Caki2 (cell line): ENCODE results near the gene CHIC2. TPM values are rescaled to one million over a fixed set of nuclear protein-coding genes. Genes with fewer than 3 reads are reported as not detected.
"Not testable (repeated sequence)": the region's sequence is repeated elsewhere in the genome, so short reads cannot be mapped to it uniquely, and the experiment has no call there.

Experiments
- DNase-seq: peaks from one replicate; pipeline ENCODE4 v3.0.0-alpha.2; 2015; ENCODE audit warnings: low read depth
- in situ Hi-C: cut with HindIII; loops from 2 replicates; pipeline ENCODE4 v1.10.0; 2016; ENCODE audit warnings: low sequenced_read_pairs, low pct_unique_long_range_greater_than_20kb, mixed read lengths
- total RNA-seq: library from RNA; depleted of rRNA; stranded (reverse); fragments of >200 nt; shearing (Covaris generic); gene quantifications from 2 replicates; pipeline ENCODE4 v1.2.3, GENCODE V29; 2014; ENCODE audit warnings: low replicate concordance; rRNA removed

Gene CHIC2
- 22.6 and 29.6 TPM in 2 replicates for total RNA-seq

DNA sequence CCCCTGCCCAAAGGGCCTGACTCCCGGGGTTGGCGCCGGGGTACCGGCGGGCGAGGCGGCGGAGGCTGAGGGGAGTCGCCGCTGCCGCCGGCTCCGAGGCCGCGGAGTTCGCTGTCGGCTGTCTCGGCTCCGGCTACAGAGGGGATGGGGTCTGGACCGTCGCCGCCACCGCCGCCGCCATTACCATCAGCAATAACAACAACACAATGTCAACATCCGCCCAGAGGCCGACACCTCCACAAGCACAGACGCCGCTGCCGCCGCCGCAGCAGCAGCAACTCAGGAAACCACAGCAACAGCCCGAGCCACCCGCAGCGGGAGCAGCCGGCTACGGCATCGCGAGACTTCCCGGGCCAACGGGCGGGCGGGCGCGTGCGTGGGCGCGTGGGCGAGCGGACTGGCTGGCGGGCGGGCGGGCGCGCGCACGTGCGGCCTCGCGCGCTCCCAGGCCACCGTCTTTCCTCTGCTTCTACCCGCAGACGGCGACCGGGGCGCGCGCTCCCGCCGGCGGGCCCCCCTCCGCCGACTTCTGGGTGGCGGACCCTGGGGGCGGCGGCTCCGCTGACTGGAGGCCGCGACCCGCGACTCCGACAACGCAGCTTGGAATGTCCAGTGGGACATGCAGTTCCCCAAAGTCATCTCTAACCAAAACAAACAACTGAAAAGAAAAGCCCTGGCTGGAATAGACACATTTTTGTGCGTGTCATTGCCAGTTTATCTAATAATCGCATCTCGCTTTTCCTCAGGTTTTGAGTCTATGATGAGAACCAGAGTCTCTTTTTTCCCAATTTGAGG lies at the start of gene CHIC2:
Gene CHIC2 (minus strand): TSS at position 289 of the 795 bp plus-strand sequence. CDS start 305 bp downstream, outside the sequence.
- in situ Hi-C loops: no loop called here

DNA sequence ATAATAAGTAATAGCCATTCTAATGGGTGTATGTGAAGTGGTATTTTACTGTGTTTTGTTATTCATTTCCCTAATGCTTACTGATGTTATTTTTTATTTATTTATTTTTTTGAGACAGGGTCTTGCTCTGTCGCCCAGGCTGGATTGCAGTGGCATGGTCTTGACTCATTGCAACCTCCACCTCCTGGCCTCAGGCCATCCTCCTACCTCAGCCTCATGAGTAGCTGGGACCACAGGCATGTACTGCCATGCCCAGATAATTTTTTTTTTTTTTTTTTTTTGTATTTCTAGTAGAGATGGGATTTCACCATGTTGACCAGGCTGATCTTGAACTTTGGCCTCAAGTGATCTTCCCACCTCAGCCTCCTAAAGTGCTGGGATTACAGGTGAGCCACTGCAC lies 48.8 kb upstream of the CHIC2 start:
- in situ Hi-C loops: not testable (repeated sequence)

More for the DNA sequence above, at the start of gene CHIC2:
- peak; percentile 93 for DNase-seq

DNA sequence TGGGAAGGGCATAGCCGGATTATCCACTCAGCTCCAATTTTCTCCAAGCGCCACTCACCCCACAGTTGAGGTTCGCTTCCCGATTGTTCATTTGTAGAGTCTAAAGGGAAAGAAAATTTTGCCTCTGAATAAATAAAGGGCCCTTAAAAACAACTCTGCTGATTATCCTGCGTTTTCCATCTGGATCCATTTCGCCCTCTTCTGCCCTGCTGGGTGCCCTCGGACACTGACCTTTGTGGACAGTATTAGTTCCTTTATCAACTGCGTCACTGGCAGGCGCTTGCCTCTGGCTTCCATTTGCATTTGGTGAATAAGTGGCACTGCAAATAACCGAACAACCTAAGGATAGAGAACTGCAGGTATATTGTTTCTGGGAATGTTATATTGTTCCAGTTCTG lies 45.6 kb upstream of the CHIC2 start:
- in situ Hi-C loops: no loop called here
- DNase-seq: no peak

More for the DNA sequence above, 48.8 kb upstream of the CHIC2 start:
- not testable (repeated sequence) for DNase-seq

DNA sequence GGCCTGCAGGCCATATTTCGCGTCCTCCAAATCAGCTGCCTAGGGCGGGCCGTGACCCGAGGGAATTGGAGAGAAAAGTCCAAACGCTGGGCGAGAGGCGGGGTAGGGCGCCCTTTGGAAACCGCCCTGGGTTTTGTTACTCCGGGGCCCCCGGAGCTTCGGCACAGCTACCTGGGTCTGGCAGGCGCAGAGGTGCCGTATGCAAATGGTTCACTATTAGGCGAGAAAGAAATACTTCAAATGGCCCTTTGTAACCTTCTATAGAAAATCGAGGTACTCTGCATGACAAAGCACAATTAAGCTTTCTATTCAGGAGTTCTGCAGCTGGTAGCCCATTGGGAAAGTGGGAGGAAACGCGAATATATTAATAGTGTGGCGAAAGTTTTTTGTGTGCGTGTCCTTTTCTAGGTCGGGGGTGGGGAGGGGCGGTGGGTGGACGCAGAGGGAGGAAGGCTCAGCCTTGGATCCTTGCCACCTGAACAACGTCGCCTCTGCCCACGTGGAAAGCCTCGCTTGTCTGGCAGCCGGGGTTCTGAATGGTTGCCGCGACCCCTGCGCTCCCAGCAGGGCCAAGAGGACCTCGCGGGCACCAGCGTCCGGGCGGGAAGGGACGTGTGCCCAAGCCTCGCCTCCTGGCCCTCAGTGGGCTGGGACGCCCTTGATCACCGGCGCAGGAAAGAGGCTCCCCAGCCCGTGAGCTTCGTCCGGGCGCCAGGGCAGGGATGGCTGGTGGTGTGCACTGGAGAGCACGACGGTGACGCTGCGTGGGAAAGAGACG lies 45.0 kb upstream of the CHIC2 start:
- no peak for DNase-seq
- in situ Hi-C loops: no loop called here

DNA sequence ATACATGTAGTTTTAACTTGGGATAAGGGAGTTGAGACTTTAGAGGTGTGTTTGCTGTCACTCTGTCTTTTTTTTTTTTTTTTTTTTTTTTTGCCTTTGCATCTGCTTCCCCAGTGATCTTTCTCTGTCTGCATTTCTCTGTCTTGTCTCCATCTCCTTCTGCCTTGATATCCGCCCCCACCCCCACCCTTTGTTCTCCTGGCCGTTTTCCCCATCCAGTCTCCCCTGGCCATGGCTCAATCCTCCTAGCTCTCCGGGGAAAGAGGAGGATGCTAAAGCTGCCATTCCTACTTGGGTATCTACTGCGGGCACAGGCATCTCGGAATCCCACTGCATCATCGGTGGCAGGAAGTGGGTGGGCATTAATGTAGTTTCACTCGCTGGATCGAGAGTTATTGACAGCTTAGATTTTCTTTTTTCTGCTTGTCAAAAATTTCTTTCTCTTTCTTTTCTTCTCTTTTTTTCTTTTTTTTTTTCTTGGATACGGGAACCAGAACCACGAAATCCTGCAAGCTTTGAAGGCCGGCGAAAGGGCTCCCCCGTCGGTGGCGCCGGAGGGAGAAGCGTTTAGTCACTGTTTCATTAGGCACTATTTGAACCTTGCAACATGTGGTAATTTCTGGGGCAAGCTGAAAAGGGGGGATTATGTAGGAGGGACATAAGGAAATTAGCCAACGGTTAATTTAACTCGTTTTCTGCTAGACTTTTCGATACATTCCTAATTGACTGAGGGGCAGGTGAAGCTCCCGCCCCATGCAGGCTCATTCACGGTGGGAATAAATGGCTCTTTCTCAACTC lies 43.7 kb upstream of the CHIC2 start:
- in situ Hi-C loops: no loop called here
- no peak for DNase-seq

DNA sequence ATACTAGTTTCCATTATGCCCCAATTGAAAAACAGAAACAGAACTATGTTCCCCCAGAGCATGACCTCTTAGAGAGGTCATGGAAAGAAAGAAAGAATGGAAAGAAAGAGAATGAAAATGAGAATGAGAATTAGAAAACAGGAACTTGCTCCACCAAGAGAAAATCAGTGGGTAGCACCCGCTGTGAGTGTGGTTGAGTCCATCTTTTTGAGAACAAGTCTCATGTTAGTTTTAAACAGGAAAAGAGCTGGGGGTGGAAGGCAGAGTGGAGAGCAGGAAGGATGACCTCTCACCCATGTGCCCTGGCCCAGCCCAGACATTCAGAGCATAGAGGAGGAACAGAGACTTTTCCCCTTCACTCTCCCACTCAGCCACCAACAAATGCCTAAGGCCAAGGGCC lies 40.5 kb upstream of the CHIC2 start:
- no peak for DNase-seq
- in situ Hi-C loops: no loop called here

DNA sequence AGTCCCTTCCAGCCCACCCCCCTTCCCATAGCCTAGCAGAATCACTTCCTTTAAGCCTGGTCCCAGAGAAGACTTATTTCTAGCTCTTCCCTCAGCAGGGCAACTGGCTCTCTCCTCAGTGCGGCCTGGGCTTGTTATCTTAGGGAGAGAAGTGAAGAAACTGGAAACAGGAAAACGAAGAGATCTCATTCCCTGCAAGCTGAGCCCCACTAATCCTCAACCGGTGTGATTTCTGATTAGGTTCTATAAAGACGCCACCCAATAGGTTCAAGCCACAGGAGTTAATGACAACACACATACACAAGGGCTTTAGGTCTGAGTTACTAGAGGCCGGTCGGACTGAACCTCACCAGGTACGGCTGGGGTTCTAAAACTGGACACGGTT lies 38.8 kb upstream of the CHIC2 start:
- in situ Hi-C loops: no loop called here
- no peak for DNase-seq

DNA sequence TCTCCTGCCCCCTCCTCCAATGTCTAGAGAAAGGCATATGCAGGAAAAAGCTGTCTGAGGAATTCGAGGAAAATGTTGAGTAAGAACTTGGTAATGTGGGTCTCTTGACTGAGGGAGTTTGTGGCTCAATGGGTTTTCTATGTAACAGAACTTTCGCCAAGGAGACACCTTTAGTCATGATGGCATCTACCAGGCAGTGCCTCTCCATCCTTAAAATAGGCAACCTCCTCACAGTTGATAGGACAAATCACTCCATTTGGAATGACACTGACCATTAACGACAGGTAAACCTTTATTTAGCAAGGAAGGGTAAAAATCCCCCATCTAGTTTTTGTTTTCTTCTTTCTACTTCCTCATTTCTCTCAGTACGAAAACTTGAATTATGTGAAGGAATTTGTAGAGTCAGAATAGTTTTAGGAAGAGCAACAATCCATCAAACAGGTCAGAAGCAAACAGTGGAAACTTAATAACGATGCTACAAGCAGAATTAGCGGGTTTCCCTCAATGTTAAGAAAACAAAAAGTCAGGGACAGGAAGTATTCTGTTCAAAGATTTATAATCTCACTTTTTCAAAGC lies 38.2 kb upstream of the CHIC2 start:
- in situ Hi-C loops: no loop called here
- no peak for DNase-seq

DNA sequence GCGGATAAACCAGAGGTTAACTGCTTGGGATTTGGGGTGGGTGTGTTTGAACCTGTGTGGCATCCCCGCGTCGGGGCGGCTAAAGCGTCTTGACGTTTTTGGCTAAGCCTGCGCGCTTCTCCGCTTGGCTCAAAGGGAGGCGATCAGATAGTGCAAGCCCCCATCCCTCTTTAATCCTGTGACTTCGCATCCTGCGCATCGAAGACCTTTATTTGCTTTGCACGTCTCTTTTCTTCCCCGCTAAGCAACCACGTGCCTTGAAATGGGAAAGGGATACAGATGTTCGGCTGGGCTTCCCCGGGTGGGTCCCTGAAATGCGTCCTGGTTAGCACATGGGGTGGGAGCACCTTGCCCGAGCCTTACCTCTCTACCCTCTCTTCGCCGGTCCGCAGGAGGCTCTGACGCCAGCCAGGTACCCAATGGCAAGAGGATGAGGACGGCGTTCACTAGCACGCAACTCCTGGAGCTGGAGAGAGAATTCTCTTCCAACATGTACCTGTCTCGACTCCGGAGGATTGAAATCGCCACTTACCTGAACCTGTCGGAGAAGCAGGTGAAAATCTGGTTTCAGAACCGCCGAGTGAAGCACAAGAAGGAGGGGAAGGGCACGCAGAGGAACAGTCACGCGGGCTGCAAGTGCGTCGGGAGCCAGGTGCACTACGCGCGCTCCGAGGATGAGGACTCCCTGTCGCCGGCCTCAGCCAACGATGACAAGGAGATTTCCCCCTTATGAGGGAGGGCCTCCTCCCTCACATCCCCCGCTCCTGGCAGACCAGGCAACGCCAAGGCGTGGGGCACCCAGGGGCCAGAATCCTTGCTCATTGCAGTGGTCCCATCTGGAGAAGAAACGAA lies 37.0 kb upstream of the CHIC2 start:
- in situ Hi-C loops: no loop called here
- no peak for DNase-seq

DNA sequence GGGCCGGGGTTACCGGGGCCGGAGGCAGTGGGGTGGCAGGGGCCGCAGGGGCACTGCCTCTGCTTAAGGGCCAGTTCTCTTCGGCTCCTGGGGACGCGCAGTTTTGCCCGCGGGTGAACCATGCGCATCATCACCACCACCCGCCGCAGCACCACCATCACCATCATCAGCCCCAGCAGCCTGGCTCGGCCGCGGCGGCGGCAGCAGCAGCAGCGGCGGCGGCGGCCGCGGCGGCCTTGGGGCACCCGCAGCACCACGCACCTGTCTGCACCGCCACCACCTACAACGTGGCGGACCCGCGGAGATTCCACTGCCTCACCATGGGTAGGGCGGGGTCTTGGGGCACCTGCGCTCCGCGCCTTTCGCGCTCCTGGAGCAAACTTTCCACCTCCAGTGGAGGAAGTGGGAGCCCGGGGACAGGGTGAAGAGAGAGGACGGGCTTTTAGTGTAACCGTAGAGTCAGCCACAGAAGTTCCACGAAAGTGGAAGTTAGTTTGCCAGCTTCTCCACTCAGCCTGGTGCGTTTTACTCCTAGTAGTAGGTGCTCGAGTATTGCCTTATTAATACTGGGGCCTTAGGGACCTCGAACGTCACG lies 36.3 kb upstream of the CHIC2 start:
- in situ Hi-C loops: no loop called here

DNA sequence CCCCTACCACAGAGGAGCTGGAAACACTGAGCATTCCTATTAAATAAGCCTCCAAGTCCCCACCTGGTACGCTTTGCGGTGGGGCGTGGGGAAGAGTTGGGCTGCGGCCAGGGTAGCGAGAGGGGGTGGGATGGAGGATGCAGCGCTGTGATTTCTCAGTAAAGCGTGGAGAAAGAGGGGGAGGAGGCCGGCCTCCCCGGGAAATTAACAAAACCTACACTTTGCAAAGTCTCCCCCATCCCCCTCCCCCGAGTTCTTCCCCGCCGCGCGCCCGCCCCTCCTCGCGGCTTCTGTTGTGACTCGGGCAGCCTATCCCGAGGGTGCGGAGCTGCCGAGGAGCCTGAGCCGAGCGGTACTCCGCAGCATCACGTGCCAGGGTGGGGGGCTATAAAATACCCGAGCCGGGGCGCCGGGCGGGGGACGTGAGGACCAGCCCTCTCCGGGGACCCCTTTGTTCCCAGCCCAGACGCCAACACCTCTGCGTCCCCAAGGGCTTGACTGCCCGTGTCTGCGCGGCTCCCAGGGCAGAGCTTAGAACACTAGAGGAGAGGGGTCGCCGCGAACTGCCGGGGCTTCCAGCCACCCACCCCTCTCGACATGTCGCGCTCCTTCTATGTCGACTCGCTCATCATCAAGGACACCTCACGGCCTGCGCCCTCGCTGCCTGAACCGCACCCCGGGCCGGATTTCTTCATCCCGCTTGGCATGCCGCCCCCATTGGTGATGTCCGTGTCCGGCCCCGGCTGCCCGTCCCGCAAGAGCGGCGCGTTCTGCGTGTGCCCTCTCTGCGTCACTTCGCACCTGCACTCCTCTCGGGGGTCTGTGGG lies 35.6 kb upstream of the CHIC2 start, which contains the start of gene GSX2:
Gene GSX2 (plus strand): TSS at position 416 of the 827 bp plus-strand sequence. CDS start 182 bp downstream, at position 598.
- no peak for DNase-seq
- in situ Hi-C loops: no loop called here

More for the DNA sequence above, 36.3 kb upstream of the CHIC2 start:
- DNase-seq: no peak

DNA sequence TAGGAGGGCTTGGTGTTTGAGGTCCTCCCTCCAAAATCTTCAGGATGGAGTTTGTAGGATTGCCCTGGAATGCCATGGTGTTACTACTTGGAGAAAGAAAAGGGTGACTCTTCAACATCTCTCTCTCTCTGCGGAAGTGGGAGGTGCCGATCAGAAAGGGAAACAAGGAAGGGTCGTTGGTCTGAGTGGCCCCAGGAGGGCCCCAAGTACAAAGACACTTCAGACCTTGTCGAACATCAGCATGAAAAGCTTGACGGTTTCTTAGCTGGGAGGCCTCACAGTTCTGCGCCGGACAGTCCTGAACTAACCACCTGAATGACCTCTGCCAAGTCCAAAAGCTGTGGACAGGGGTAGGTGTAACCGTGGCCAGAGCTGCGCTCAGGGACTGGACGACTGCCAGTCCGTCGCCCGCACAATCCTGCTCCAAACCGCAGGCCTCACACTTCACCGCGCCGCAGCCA lies 34.9 kb upstream of the CHIC2 start:
- peak; percentile 21 for DNase-seq
- in situ Hi-C loops: no loop called here

DNA sequence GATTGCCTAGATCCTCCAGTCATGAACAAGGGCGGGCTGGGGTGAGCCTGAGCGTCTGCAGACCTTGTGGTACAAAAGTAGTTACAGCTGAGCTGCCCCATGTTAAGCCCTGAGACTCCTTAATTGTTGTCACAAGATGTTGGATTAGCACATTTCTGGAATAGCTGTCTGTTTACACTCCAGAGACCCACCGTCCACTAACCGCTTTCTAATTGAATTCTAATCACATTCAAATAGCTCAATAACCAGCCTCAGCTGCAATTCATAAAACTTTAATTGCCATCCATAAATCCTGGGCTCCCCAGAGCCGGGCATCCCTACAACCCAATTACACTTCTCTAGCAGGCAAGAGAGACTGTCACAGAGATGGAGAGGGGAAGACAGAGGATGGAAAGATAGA lies 34.0 kb upstream of the CHIC2 start:
- in situ Hi-C loops: no loop called here
- no peak for DNase-seq

DNA sequence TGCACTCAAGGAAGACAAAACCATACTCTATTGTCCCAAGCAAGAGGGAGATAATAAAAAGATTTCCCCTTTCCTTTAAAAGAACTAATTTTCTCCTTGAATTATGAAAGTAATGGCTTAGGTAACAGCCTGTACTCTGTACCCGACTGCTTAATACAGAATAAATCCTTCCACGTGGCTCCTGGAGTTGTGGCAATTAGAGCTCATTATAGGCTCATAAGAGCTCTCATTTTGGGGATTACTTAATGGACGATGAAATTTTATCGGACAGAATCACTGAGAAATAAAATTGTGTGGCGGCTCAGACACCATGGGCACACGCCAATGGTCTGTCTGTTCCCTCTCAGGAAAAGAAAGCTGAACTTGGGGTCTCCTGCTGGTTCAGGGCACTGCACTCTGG lies 32.7 kb upstream of the CHIC2 start:
- in situ Hi-C loops: no loop called here
- no peak for DNase-seq

DNA sequence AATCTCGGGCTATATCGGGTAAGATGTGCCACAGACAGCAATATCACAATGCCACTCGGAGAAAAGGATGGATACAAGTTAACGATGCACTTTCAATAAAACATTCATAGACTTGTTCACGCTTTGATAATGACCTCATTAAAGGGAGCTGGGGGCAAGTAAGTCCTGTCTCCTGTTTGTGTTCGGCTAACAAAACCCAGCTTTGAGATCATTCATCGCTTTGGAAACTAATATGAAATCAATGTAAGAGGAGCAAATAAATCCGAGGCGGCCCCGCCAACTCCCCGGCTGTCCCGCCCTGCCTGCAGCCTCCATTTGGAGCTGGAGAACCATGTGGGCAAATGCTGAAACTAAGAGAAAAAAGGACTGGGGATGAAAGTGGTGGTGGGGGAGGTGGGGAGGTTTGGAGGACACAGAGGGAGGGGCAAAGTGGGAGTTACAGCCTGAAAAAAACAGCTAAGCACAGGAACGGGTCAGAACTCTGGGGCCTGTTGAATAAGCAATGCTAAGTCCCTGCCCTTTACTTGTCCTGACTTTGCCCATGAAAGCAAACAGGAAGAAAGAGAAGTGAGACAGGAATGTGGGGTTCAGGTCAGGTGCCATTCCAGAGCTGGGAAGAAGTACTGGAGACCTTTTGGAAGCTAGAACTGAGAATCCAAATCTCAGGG lies 32.0 kb upstream of the CHIC2 start:
- DNase-seq: no peak
- in situ Hi-C loops: no loop called here
